ENCODE data around the gene IRAK4.
"Not testable (repeated sequence)": the region's sequence is repeated elsewhere in the genome, so short reads cannot be mapped to it uniquely, and the experiment has no call there.

The IRAK4 gene

GRCh38 chr12:43758728-43759563, at the start of gene IRAK4, which contains the start of gene PUS7L:
TSS of gene IRAK4 (plus strand) at chr12:43758951. CDS start at chr12:43768112, 9,161 bp downstream.
TSS of gene PUS7L (minus strand) at chr12:43758790. CDS start at chr12:43755245, 3,545 bp downstream.
- DNase-seq (ENCODE audit: low spot score), result peak; percentile 81

DNA sequence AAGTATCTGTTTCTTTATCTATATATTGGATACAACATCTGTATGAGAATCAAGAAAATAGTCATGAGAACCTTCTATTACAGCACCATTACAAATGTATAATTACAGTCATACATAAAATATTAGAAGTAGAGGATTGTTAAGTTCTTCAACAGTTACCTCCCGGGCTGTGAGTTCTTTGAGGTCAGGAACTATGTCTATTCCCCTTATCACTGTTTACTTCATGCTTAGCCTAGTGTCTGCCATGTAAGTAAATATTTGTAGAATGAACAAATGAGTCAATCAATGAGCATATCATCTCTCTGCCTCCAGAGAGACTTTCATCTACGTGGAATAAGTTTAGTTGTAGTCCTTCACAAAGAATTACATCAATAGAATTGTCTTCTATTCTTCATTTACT, 47.4 kb upstream of the IRAK4 start:
- no peak for DNase-seq (ENCODE audit: low spot score)

DNA sequence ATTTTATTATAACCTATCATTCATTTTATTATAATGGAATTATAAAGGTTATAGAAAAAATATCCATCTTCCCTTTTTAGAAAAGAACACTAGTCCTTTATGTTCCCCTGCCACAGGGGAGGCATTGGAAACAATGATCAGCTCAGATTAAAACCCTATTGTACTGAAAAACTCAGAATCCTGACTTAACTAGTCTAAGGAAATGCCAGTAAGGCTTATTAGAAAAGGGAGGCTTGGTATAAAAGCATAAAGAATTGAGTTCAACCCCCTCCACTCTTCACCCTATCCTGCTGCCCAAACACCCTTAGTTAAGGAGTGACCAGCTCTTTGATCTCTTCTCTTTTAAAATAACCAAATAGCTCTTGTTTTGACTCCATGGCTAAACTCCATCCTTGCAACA, 36.1 kb upstream of the IRAK4 start:
- DNase-seq (ENCODE audit: low spot score), result no peak

- no peak for DNase-seq (ENCODE audit: low spot score)
Measured at GRCh38 chr12:43723134-43723533, 35.6 kb upstream of the IRAK4 start.

DNA sequence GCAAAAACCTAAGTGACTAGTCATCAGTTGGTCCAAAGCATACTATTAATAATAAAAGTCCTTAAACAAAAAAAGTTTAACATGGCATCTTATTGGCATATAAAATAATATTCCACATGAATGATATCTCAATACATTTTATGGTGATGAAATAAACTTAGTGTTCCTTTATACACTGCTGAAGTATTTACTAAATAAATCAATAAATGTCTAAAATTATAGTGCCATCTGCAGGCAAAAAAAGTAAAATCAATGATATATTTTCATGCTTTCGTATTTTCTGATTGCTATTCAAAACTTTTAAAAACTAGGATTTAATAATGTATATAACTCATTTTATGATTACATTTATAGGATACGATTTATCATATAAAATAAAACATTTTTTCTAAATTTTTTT, 30.6 kb upstream of the IRAK4 start:
- no peak for DNase-seq (ENCODE audit: low spot score)

- DNase-seq (ENCODE audit: low spot score), result no peak
Measured at GRCh38 chr12:43728698-43729097, 30.1 kb upstream of the IRAK4 start.

GRCh38 chr12:43730283-43730682, 28.5 kb upstream of the IRAK4 start:
- DNase-seq (ENCODE audit: low spot score), result no peak

DNA sequence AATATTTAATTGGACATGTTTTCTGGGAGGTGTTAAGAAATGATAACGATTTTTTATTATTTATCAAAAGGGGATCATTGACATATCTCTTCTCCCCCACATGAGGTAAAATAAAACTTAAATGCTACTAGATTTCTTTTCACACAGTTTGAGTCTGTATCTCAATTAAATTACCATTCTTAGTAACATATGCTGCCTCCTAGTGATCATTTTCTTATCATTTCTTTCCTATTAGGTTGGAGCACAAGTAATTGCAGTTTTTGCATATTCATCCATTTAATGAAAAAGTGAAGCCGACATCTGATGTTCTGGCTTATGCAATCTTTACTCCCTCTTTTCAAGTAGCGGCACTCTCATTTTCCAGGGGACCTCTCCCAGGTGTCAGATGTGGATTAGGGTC, 25.1 kb upstream of the IRAK4 start:
- no peak for DNase-seq (ENCODE audit: low spot score)

GRCh38 chr12:43736927-43737440, 21.8 kb upstream of the IRAK4 start:
- DNase-seq (ENCODE audit: low spot score), result no peak

- DNase-seq (ENCODE audit: low spot score), result no peak
Measured at GRCh38 chr12:43737646-43738045, 21.1 kb upstream of the IRAK4 start.

- no peak for DNase-seq (ENCODE audit: low spot score)
Measured at GRCh38 chr12:43740511-43741100, 18.1 kb upstream of the IRAK4 start.

- DNase-seq (ENCODE audit: low spot score), result no peak
Measured at GRCh38 chr12:43742106-43742505, 16.6 kb upstream of the IRAK4 start.

DNA sequence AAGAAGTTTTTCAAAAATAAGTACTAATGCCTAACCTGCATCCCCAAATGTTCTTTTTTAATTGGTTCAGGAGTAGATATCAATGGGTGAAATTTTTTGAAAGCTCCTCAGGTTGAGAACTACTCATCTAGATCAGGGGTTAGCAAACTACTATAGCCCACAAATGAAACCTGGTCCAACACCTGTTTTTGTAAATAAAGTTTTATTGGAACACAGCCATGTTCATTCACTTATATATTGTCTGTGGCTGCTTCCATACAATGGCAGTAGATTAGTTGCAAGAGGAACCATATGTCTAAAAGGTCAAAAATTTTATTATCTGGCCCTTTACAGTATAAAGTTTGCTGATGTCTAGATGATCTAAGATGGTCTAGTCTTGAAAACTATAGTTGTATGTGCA, 13.9 kb upstream of the IRAK4 start:
- DNase-seq (ENCODE audit: low spot score), result no peak

DNA sequence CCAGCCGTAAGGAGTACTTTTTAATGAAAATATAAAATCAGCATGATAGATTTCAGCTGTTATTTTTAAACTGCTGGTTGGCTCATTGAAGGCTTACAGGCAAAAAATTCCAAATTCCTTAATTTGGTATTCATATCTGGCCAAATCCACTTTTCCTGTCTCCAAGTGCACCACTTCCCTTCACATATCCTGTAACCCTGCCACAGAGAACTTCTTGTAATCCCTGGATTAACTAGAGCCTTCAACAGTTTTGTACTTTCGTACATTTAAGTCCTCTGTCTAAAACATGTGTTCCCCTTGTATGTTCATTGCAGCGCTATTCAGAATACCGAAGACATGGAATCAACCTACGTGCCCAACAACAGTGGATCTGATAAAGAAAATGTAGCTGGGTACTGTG, 9.7 kb upstream of the IRAK4 start:
- DNase-seq (ENCODE audit: low spot score), result no peak

DNA sequence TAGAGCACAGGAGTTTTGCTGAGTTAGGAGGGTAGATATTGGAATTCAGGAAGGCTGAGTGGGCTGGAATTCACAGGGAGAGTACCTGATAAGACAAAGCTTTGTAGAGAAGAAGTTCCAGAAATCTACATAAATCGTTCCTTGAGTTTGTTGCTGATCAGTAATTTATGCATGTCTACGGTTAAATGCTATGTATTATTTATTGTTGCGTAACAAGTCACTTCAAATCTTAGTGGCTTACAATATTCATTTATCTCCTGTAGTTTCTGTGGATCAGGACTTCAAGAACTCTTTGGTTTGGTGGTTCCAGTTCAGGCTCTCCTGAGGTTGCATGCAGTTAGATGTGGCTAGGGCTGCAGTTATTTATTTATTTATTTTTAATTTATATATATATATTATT, 7.9 kb upstream of the IRAK4 start:
- no peak for DNase-seq (ENCODE audit: low spot score)

GRCh38 chr12:43751360-43751759, 7.4 kb upstream of the IRAK4 start:
- not testable (repeated sequence) for DNase-seq (ENCODE audit: low spot score)

DNA sequence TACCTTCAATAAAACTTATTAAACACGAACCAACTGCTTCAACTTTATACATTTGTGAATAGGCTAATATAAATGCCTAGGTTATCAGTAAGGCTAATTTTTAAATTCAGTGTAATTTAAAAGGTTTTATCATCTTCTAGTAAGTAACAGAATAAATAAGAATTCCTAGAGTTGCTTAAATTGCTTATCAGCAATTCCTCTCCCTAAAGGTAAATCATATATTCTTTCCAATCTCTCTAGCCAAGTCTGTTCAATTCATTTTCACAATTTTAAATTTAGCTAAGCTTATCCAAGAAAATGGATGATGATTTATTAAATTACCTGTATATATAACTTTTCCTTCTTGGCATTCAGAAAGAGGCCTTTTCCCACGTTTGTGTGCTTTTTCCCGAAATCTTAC, 4.7 kb upstream of the IRAK4 start:
- no peak for DNase-seq (ENCODE audit: low spot score)

- peak; percentile 49 for DNase-seq (ENCODE audit: low spot score)
Measured at GRCh38 chr12:43758247-43758727, 464 bp upstream of the IRAK4 start.

- DNase-seq (ENCODE audit: low spot score), result no peak
Measured at GRCh38 chr12:43760396-43760795, 1.6 kb downstream of the IRAK4 start.

DNA sequence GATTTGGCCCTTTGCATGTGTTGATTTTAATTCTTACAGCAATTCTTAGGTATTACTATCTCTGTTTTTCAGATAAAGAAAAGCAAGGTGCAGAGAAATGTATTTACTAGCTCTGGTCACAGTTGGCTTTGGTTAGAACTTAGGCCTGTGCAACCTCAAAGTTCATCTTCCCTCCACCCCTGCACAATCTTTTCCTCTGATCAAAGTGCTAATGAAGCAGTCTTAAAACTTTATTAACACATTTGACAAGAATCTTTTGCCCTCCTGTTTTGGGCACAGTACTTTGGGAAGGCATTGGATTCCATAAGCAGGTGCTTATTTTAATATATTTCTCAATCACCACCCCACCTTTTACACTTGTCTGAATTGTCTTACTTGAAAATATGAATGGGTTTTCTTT, 2.7 kb downstream of the IRAK4 start:
- DNase-seq (ENCODE audit: low spot score), result no peak

- no peak for DNase-seq (ENCODE audit: low spot score)
Measured at GRCh38 chr12:43762596-43762995, 3.8 kb downstream of the IRAK4 start.

DNA sequence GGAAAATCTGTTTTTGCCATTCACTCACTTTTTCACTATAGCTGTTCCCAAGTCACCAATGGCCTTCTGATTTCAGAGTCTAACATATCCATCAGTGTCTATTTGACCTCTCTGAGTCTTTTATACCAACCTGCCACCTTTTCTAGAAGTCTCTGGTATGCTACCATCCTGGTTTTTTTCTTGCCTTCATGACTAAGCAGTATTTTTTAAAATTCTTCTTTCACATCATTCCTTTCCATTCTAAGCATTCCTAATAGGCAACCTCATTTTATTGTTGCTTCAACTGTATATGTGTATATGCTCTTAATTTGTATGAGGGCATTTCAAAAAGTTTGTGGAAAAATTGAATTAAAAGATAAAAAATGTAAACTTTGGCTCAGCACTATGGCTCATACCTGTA, 5.0 kb downstream of the IRAK4 start:
- no peak for DNase-seq (ENCODE audit: low spot score)

DNA sequence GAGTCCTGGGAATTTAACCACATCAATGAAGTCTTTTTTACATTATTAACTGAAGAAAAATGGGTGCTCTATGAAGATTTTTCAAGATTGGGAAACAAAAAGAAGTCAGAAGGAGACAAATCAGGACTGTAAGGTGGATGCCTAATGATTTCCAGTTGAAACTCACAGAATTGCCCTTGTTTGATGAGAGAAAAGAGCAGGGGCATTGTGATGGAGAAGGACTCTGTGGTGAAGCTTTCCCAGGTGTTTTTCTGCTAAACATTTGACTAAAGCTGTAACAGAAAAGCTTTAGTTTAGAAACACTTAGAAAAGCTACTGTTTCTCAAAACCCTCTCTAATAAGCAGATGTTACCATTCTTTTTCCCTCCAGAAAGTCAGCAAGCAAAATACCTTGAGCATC, 5.8 kb downstream of the IRAK4 start:
- DNase-seq (ENCODE audit: low spot score), result no peak
